ENCODE measurements around the gene HDAC9.
"Not testable (repeated sequence)": the region's sequence is repeated elsewhere in the genome, so short reads cannot be mapped to it uniquely, and the experiment has no call there.

The HDAC9 gene

DNA sequence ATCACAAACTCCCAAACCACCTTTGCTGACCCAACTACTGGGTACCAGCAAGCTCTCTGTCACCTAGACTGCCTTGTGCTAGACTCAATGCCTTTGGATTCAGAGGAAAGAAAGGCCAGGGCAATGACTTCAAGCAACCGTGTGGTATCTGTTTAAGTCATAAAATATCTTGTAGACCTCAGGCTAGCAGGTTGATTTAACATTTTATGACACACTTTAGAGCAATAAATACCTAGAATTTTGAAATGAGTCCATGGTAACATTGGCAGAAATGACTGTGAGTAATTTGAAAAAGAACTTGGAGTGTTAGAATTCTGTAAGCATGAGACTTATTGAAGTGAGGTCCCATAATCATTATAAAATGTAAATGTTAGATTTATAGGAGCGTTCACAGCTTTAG is 534.7 kb downstream of the HDAC9 start:
- Histone ChIP-seq H3K9me3 (ENCODE audit: control insufficient read depth, insufficient read depth, low read depth, low read length) (no peaks in the 10 kb centered on the region), H3K4me3 (ENCODE audit: low read depth, low read length) (no peak overlapping the region), H3K4me1 (ENCODE audit: control insufficient read depth, insufficient read depth, low read length) (no peaks in the 10 kb centered on the region), H3K36me3 (ENCODE audit: control insufficient read depth in 2 of 2, insufficient read depth in 1 of 2, low read length in 2 of 2) (no peaks in the 10 kb centered on the region), H3K27ac (ENCODE audit: extremely low read depth, low read depth, low read length) (no peak overlapping the region)
- TF ChIP-seq, protein P1, sequence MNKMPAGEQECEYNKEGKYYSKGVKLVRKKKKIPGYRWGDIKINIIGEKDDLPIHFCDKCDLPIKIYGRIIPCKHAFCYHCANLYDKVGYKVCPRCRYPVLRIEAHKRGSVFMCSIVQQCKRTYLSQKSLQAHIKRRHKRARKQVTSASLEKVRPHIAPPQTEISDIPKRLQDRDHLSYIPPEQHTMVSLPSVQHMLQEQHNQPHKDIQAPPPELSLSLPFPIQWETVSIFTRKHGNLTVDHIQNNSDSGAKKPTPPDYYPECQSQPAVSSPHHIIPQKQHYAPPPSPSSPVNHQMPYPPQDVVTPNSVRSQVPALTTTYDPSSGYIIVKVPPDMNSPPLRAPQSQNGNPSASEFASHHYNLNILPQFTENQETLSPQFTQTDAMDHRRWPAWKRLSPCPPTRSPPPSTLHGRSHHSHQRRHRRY (tag by site-specific recombination; IDR thresholded peaks at IDR 0.05) = no peak
- TF ChIP-seq, protein P2, sequence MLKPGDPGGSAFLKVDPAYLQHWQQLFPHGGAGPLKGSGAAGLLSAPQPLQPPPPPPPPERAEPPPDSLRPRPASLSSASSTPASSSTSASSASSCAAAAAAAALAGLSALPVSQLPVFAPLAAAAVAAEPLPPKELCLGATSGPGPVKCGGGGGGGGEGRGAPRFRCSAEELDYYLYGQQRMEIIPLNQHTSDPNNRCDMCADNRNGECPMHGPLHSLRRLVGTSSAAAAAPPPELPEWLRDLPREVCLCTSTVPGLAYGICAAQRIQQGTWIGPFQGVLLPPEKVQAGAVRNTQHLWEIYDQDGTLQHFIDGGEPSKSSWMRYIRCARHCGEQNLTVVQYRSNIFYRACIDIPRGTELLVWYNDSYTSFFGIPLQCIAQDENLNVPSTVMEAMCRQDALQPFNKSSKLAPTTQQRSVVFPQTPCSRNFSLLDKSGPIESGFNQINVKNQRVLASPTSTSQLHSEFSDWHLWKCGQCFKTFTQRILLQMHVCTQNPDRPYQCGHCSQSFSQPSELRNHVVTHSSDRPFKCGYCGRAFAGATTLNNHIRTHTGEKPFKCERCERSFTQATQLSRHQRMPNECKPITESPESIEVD (tag by site-specific recombination; IDR thresholded peaks at IDR 0.05) = peak; percentile 55; the same call in 1 of the 2 replicates
- TF ChIP-seq ZSCAN16 (tag by site-specific recombination; IDR thresholded peaks at IDR 0.05) = no peak
- CTCF ChIA-PET = interaction anchor here (0.6 to 1.2 kb wide), 2 partner anchors 22 to 419 kb away, joined by 3 read pairs; no protein-coding TSS in a partner anchor
- POLR2A ChIA-PET = no interaction called here

DNA sequence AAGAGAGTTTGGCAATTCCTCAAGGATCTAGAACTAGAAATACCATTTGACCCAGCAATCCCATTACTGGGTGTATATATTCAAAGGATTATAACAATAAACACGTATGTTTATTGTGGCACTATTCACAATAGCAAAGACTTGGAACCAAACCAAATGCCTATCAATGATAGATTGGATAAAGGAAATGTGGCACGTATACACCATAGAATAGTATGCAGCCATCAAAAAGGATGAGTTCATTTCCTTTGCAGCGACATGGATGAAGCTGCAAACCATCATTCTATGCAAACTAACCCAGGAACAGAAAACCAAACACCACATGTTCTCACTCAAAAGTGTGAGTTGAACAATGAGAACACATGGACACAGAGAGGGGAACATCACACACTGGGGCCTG is 537.4 kb downstream of the HDAC9 start:
- peak; percentile 65 for TF ChIP-seq ZNF146 (tag by site-specific recombination; IDR thresholded peaks at IDR 0.05)

GRCh38 chr7:19051767-19052375 is 556.3 kb downstream of the HDAC9 start:
- TF ChIP-seq ZNF248 (tag by site-specific recombination; IDR thresholded peaks at IDR 0.05) (no peak), WT1 (tag by site-specific recombination; IDR thresholded peaks at IDR 0.05) (no peak), ZNF654 (tag by site-specific recombination; IDR thresholded peaks at IDR 0.05; ENCODE audit: low read depth) (peak; percentile 32; the same call in 1 of the 2 replicates)
- H3K4me3 ChIP-seq (ENCODE audit: low read depth, low read length) = no peak overlapping the region
- H3K27ac ChIP-seq (ENCODE audit: extremely low read depth, low read depth, low read length) = no peak overlapping the region
- CTCF ChIA-PET = interaction anchor here (0.5 to 2.6 kb wide), 12 partner anchors 18 to 699 kb away, joined by 3 to 14 read pairs (median 3); no protein-coding TSS in a partner anchor
- POLR2A ChIA-PET = interaction anchor here (0.6 kb wide), 1 partner anchor 307 kb away, joined by 3 read pairs; no protein-coding TSS in a partner anchor
- no peaks in the 10 kb centered on the region for H3K9me3 ChIP-seq (ENCODE audit: control insufficient read depth, insufficient read depth, low read depth, low read length)
- H3K36me3 ChIP-seq (ENCODE audit: control insufficient read depth in 2 of 2, insufficient read depth in 1 of 2, low read length in 2 of 2) = no peaks in the 10 kb centered on the region
- H3K4me1 ChIP-seq (ENCODE audit: control insufficient read depth, insufficient read depth, low read length) = no peaks in the 10 kb centered on the region

More for the DNA sequence above, 537.4 kb downstream of the HDAC9 start:
- H3K4me1 ChIP-seq (ENCODE audit: control insufficient read depth, insufficient read depth, low read length); H3K9me3 ChIP-seq (ENCODE audit: control insufficient read depth, insufficient read depth, low read depth, low read length); H3K36me3 ChIP-seq (ENCODE audit: control insufficient read depth in 2 of 2, insufficient read depth in 1 of 2, low read length in 2 of 2); H3K27ac ChIP-seq (ENCODE audit: extremely low read depth, low read depth, low read length); POLR2A ChIA-PET; CTCF ChIA-PET; H3K4me3 ChIP-seq (ENCODE audit: low read depth, low read length): not testable (repeated sequence)
